H1 (cell line): ENCODE results near the gene RPS5.
A peak's percentile ranks its signal among the peaks of the same experiment; 100 is the strongest.

Source experiments
- EGR1 ChIP-seq: IDR thresholded peaks from 2 replicates; pipeline ENCODE4 v1.6.1; 2011; ENCODE audit warnings: low read depth, low read length, borderline replicate concordance
- TF ChIP-seq, protein P1 (sequence below), 3 experiments: IDR thresholded peaks; 1 replicate in 2 of 3; 2 replicates in 1 of 3; pipeline versions ENCODE4 v1.5.1 to v1.6.1; 2011; ENCODE audit warnings: low read length in 3 of 3, mild to moderate bottlenecking in 3 of 3, inconsistent platforms in 2 of 3, low read depth in 1 of 3, moderate library complexity in 1 of 3; ENCODE audit not compliant: insufficient read depth in 1 of 3; ENCODE audit errors: control extremely low read depth in 1 of 3

DNA sequence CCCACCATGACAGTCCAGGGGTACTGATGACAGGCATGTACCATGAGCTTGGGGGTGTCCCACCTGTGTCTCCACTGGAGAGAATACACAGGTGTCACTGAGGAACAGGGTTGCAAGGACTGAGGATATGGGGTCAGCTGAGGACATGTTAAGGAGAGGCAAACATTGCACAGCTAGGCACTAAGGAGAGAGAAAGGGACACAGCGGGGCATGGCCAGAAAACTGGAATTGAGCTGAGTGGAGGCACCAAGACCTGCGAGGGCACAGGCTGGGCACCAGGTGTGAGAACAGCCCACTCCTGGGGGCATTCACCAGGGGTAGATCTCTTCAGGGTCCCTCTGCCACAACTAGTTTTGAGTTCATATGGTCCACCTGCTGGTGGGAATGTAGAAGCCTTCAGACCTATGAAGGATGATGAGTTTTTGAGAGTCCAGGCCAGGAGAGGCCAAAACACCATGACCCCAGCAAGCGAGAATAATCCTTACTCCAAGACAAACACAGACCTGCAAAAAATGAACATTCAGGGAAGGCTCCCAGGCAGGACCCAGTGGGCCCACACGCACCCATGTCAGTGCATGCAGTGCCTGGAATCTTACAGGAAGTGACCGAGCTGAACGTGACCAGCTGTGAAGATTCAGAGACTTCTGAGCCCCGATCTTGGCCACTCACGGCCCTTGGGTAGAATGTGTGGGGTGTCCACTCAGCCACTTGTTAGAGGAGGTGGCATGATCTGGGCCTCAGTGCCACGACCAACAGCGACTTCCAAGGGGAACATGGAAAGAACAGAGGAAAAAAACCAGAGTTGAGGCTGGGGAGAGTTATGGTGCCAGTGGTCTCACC, 20.0 kb downstream of the RPS5 start:
- TF ChIP-seq, protein P1, sequence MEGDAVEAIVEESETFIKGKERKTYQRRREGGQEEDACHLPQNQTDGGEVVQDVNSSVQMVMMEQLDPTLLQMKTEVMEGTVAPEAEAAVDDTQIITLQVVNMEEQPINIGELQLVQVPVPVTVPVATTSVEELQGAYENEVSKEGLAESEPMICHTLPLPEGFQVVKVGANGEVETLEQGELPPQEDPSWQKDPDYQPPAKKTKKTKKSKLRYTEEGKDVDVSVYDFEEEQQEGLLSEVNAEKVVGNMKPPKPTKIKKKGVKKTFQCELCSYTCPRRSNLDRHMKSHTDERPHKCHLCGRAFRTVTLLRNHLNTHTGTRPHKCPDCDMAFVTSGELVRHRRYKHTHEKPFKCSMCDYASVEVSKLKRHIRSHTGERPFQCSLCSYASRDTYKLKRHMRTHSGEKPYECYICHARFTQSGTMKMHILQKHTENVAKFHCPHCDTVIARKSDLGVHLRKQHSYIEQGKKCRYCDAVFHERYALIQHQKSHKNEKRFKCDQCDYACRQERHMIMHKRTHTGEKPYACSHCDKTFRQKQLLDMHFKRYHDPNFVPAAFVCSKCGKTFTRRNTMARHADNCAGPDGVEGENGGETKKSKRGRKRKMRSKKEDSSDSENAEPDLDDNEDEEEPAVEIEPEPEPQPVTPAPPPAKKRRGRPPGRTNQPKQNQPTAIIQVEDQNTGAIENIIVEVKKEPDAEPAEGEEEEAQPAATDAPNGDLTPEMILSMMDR (IDR thresholded peaks at IDR 0.05; ENCODE audit: control extremely low read depth in 1 of 3, insufficient read depth in 1 of 3, low read depth in 1 of 3, low read length in 3 of 3), result peak in 1 of 3 experiments; percentile 38; a peak in 2 of 4 replicates
- no peak for TF ChIP-seq EGR1
